Caki2 (cell line): ENCODE results near the gene DENND5B. TPM values are rescaled to one million over a fixed set of nuclear protein-coding genes. Genes with fewer than 3 reads are reported as not detected.

Source experiments
- total RNA-seq: library from RNA; depleted of rRNA; stranded (reverse); fragments of >200 nt; shearing (Covaris generic); gene quantifications from 2 replicates; pipeline ENCODE4 v1.2.3, GENCODE V29; 2014; ENCODE audit warnings: low replicate concordance; rRNA removed

The DENND5B gene
- total RNA-seq, 1 experiment from 2014 or later: 27.7 TPM

Other genes starting within 250 kb of the DENND5B start
- 0.81 TPM in 1 of 2 replicates, not detected in the other for gene ETFBKMT, start 68.6 kb upstream of the DENND5B start, total RNA-seq
- 6.3 and 7.9 TPM in 2 replicates for gene AMN1, start 137.9 kb upstream of the DENND5B start, total RNA-seq